NCI-H69 (cell line): ENCODE results near the gene OR2V2.

Source experiments
- DNase-seq: peaks from one replicate; lab custom pipeline; 2025; lab: John Stamatoyannopoulos, UW

Gene OR2V2

DNA sequence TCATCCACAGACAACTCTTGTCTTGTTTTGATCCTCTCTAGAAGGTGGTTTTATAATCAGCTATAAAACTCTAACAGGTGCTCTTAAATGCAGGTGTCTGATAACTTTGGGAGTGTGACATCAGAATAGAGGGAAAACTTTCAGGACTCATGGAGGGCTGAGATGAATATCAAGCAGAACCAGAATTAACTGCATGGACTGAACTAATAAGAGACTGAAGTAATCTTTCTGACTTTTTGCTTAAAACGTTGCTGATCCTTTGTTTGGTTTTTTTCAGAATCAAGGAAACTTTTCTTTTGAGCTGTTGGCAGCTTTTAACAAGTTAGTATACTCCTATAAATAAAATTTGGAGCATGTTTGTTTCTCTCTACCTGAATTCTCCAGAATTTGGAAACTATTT, 2.3 kb upstream of the OR2V2 start:
- no peak for DNase-seq

DNA sequence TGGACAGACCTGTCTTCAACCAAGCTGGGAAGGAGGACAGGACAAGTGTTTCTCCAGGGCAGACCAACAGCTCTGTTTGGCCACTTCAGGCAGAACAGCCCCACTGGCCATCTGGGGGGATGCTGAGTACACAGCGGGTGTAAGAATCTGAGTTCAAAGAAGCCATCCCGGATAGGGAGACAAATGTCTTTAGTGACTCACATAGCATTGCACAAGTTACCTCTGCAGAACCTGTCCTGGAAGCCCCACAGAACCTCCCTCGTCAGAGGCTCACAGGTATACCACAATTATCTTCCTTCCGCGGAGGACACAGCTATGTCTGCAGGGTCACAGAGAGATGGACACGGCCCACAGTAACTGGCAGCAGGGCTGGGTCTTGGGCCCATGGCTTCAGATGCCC, 2.0 kb downstream of the OR2V2 start:
- no peak for DNase-seq

DNA sequence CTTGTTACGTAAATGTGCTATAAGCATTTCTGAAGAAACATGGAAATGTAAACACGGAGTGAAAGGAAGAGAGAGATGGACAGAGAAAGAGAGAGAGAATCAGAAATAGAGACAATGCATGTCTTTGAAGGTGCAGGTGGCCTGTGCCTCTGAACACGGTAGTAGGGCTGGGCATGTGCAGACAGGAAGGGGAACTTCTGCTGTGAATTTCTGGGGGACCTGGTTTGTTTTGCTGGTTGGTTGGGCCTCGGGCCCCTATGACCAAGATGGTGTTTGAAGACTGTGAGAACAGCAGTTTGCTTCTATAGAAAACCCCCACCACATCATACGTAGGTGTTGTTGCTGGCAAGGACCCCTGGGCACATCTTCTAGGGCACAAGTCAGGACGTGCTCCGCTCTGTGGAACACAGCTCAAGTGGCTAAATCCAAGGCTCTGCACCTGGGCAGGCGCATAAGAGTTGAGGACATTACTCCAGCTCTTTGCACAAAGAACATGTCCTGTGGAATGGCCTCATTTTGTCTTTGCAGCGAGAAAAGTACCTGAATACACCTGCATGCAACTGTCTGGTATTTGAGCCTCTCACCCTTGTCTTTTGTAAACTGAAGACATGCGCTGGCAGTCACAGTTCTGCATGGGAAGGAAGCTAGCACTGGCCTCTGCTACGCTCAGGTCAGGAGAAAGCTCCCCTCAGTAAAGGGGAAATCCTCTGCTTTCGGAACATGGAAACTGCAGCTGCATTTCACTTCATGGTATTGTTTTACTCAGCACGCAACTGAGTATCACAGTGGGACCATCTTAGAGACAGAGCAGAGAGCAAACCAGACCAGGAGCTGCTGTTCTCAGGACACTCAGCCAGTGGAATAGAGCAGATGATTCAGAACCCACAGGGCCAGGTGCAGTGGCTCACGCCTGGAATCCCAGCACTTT, 2.7 kb downstream of the OR2V2 start:
- DNase-seq = no peak

DNA sequence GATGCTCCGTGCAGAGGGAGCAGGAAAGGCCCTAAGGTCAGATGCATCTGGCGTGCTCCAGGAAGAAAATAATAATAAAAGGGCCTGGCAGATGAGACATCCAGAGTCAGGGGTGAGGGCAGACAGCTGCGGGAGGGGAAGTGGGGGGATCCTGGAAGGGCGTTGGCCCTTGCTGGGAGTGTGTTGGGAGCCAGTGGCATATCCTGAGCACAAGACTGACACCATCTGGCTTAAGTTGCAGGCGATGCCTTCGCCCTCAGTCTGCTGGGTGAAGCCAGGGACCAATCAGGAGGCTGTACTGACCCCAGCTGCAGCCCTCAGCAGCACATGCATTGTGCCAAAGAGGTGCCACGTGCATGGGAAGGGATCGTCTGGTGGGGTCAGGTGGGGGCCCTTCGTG, 3.8 kb downstream of the OR2V2 start:
- DNase-seq = peak; percentile 44

DNA sequence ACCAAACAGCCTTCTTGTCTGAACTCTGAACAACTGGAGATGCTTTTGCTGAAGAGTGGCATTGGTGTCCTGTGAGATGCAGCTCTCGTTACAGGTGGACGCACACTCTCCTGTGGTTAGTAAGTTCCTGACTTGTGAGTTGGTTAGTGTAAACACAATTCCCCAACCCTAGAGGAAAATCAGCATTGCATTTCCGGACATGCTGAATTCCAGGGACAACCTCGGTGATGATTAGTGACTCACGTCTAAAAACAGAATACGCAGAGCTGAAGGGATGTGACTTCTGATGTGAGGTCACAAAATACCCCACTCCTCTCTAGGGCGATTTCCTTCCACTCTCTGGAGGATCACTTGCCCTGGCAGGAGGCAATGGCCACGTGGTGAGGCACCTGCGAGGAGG, 5.0 kb downstream of the OR2V2 start:
- no peak for DNase-seq

DNA sequence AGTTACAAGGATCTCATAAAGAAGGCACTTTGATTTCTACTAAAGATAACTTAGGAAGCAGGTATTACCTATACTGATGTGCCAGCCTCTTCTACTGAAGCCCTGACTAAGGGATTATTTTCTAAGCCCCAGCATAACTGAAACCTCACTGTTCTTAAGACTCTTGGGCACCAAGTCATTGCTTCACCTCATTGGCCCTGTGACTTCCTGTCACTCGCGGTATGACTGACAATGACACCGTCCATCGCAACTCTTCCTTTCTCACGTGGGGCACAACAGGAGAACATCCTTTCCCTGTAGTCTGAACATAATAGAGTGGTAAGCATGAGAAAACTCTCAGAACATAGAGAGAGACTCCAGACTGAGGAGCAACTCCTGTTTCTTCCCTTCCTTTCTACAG, 6.4 kb downstream of the OR2V2 start:
- DNase-seq = no peak

DNA sequence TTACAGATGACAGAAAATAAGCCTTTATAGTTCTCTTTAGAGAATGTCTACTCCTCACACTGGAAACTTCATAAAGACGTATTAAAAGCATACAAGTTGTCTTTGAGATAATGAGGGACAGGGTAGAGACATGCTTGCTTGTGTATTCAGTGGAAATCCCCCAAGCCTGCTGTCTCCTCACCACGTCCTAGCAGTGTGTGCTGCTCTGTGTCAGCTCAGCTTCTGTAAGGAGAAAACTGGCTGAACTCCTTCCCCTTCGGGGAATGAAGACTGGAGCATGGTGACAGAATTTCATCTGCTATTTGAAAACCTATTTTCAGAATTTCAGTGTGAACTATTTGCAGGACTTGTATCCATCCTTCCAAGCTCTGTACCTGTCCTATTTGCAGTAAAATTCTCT, 9.4 kb downstream of the OR2V2 start:
- no peak for DNase-seq

DNA sequence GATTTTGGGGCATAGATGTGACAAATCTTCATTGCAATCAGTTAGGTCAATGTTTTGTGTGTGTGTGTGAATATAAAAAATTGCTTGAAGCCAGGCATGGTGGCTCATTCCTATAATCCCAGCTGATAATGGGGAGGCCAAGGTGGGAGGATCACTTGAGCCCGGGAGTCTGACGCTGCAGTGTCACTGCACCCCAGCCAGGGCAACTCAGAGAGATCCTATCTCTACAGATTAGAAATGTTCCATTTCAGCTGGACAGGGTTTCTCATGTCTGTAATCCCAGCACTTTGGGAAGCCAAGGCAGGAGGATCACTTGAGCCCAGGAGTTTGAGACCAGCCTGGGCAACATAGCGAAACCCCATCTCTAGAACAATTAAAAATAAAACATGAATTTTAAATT, 11.5 kb downstream of the OR2V2 start:
- DNase-seq = no peak

DNA sequence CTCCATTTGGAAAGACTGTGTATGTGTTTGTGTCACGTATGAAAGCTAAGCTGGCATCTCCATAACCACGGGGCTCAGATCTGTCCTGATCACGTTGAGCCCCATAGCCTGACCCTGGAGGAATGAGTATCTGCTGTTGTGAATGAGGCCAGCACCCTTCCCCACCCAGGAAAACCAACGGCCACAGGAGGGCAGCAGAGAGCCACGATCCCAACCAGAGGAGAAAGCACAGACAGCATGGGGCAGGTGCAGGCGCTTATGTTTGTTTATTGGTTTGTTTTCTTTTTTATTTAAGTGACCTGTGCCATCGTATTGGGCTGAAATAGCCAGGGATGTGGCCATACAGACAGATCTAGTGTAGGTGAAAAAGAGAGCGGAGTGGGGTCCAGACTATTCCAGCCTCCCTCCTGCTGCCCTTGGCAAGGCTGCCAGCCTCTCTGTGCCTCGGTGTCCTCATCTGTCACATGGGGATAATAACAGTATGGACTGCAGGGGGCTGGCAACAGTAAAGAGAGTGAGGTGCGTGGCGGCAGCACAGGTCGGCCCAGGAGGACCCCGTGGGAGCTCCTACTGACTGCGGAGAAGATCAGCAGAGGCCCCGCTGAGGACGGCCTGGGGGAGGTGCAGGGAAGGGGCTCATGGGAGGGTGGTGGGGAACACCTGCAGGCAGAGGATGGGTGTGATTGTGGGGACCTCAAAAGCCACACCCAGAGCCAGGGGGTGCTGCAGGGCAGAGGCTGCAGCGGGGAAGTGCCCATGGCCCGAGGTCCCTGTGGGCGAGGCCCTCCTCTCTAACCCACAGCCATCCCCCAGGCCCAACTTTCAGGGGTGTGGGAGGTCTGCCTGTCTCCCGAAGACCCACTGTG, 12.1 kb downstream of the OR2V2 start:
- peak; percentile 80 for DNase-seq

DNA sequence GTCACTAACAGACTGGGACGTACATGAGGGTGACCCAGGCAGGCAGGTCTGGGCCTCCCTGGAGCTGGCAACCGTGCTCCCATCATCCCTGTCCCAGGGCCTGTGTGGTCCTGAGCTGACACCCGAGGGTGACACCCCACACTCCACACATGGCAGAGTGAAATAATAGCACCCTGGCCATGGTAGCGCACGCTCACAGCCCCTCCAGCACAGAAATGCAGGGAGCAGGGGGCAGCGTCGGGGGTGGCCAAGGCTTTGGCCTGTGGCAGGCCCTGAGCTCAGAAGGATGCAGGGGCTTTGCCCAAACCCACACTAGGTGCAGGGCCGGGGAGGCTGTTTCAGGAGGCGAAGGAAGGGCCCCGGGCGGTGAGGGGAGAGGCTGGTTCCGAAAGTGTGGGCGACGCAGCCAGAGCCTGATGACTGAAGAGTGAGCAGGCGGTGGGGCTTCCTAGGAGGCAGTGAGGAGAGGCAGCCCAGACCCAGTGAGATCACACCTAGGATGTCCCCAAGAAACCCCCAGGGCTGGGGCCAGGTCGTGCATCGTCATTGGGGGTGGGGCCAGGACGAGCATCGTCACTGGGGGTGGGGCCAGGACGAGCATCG, 12.9 kb downstream of the OR2V2 start:
- DNase-seq = peak; percentile 62

DNA sequence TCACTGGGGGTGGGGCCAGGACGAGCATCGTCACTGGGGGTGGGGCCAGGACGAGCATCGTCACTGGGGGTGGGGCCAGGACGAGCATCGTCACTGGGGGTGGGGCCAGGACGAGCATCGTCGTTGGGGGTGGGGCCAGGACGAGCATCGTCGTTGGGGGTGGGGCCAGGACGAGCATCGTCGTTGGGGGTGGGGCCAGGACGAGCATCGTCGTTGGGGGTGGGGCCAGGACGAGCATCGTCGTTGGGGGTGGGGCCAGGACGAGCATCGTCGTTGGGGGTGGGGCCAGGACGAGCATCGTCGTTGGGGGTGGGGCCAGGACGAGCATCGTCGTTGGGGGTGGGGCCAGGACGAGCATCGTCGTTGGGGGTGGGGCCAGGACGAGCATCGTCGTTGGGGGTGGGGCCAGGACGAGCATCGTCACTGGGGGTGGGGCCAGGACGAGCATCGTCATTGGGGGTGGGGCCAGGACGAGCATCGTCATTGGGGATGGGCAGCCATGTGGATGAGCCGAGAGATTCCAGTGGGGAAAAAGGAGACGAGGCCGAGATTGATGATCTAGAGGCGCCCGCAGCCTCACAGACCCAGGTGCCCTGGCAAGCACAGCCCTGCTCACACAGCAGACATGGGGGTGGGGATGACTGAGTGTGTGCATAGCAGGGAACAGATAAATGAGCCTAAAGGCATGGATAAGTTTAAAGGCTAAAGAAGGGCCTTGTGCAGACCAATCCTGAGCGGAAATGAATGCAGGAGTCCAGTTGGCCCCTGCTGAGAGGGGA, 13.6 kb downstream of the OR2V2 start:
- peak; percentile 78 for DNase-seq

DNA sequence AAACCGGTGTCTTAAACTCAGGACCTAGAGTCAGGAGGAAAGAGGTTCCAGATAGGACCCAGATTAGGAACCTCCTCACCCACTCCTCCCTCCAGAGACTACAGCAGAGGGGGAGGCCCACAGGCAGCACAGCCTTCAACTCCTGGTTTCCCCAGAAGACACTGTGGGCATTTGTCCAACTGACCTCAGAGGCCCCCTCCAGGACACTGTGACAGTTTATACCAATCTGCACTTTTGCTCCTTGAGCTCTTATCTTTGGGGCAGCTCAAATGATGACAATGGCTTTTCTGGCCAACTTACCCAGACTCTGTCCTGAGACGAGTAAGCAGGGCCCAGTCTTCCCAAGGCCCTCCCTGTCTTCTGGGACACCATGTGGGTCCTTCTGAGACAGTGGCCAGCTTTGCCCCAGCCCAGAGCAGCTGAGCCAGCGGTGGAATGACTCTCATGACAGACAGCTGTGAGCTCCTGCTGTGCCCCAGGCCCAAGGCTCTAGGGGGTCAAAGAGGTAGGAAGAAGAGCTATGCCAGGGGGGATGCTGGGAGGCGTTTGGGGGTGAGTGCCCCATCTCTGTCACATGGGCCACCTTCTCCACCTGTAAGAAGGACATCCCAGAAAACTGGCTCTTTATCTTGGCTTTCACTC, 14.3 kb downstream of the OR2V2 start:
- DNase-seq = peak; percentile 50

DNA sequence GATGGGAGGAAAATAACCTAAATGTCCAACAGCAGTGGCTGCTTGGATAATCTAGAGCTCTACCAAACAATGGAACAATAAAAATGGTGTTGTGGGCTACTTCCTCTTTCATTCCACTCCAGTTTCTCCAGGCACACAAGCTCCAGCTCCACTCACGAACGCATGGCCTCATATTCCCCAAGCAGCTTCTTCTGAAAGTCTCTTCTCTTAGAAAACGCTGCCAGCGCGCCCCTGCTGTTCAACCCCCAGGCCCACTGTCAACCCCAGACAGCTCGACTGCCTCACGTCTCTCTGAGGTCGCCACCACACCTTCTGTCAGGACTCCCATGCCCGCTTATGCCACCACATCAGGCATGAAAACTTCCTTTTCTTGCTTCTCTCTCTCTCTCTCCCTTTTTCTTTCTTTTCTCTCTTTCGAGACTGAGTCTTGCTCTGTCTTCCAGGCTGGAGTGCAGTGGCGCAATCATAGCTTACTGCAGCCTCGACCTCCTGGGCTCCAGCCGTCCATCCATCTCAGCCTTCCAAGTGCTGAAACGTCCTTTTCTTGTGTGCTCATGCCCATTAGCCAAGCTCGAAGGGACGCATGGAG, 16.2 kb downstream of the OR2V2 start:
- DNase-seq = no peak

DNA sequence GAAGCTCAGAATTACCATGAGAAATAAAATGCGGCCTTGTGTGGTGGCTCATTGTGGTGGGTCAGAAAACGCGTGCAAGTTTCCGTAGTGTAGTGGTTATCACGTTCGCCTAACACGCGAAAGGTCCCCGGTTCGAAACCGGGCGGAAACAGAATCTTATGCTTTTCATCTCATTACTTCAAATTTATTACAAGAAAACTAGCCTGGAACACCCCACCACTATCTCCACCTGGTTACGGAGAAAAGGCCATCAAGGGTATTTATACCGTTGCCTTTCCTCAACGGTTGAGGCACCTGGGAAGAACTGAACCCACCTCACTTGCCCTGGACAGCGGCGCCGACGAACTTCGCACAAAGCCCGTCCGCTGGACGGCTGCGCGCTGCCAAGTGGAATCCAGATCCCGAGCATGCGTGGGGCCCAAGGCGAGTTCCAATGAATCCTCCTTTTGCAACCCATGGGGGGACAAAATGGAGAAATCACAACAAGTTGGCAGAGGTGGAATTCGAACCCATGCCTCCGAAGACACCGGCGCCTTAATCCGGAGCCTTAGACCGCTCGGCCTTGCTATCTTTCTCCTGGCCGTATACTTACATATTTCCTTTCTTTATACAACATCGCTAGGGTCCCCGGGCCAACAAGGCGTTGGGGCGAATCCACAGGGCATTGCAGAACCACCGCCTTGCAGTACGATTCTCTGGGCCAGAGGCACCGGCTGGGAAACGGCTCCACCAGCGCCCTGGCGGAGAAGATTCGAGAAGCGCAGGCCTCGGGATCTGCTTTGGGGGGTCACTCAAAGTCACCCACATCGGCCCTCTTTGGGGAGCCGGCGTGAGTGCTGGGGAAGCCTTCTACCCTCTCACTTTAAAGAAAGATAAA, 16.9 kb downstream of the OR2V2 start:
- peak; percentile 73 for DNase-seq

DNA sequence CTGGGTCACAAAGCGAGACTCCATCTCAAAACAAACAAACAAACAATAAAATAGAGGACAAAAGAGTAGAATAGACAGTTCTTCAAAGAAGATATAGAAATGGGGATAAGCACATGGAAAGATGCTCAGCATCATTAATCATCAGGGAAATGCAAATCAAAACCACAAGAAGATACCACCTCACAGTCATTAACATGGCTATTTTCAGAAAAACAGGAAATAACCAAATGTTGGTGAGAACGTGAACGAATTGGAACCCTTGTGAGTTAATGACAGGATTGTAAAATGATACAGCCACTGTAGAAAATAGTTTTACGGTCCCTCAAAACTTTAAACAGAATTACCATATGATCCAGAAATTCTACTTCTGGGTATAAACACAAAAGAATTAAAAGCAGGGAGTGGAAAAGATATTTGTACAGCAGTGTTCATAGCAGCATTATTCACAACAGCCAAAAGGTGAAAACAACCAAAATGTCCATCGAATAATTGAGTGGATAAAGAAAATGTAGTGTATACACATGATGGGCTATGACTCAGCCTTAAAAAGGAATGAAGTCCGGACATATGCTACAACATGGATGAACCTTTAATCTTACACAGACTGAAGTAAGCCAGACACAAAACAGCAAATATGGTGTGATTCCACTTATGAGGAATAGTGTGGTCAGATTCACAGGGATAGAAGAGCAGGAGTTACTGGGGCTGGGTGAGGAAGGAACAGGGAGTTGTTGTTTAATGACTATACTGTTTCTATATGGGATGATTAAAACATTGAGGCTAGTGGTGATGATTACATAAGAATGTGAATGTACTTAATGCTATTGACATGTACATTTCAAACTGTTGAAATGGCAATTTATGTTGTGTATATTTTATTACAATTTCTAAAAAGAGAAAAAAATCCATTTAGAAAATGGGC, 19.7 kb downstream of the OR2V2 start:
- DNase-seq = no peak

DNA sequence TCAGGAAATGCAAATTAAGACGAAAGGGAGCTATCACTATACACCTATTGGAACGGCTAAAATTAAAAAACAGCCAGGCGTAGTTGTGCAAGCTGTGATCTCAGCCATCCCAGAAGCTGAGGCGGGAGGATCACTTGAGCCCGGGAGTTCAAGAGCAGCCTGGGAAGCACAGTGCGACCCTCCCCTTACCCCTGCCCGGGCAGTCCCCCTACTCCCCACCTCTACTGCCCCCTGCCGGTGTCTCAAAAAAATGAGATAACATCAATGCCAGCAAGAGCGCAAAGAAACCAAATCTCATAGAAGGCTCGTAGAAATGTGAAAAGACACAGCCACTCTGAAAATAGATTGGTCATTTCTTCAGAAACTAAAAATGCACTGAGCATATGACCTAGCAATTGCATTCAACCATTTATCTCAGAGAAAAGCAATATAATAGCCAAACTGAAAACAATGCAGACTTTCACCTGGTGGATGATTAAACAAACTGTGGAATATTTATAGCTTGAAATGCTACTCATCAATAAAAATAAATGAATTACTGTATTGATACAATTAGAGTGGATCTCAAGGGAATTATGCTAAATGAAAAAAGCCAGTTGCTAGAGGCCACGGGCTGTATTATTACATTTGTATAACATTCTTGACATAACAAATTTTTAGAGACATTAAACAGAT, 20.6 kb downstream of the OR2V2 start:
- DNase-seq = peak; percentile 84

DNA sequence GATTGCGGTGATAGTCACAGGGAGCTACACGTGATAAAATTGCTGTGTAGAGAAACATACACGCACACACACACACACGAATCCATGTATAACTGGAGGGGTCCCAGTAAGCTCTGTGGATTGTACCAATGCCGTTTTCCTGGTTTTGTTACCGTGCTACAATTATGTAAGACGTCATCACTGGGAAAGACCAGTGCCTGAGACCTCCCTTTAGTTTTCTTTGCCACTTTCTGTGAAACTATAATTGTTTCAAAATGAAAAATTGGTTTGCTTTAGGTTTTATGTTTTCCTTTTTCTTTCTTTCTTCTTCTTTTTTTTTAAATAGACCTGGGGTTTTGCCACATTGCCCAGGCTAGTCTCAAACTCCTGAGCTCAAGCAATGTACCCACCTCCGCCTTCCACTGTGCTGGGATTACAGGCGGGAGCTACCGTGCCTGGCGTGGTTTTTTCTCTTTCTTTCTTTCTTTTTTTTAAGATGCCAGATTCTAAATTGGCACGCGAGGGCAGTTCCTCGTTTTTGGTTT, 21.3 kb downstream of the OR2V2 start:
- peak; percentile 82 for DNase-seq
